Activated CD4-positive, alpha-beta memory T cell treated with anti-CD3 and anti-CD28 coated beads, Interleukin-2, amount 10 ng/mL, durations not matched to agents 7 days and 5 days (primary cell): ENCODE data around the gene UBXN11. TPM values are rescaled to one million over a fixed set of nuclear protein-coding genes. Genes with fewer than 3 reads are reported as not detected.

Source experiments
- CTCF ChIA-PET: fragments of 350-600 bp; sonication (Branson Sonifier 250); formaldehyde crosslinking; loops from one replicate; lab custom pipeline; 2021; ENCODE audit warnings: antibody characterized with exemption, inconsistent platforms; lab: Charles Lee
- POLR2A ChIA-PET: fragments of 350-600 bp; sonication (Branson Sonifier 250); formaldehyde crosslinking; loops from one replicate; lab custom pipeline; 2021; ENCODE audit warnings: antibody characterized with exemption; lab: Charles Lee
- DNase-seq: peaks from one replicate; pipeline ENCODE4 v3.0.0-alpha.2; 2020
- H3K27ac Mint-ChIP-seq: one replicate; pipeline ENCODE4 v1.8.0; 2021; ENCODE audit warnings: mild to moderate bottlenecking, mixed read lengths
- H3K27me3 Mint-ChIP-seq: one replicate; pipeline ENCODE4 v1.8.0; 2021; ENCODE audit warnings: mixed read lengths
- H3K36me3 Mint-ChIP-seq: one replicate; pipeline ENCODE4 v1.8.0; 2021; ENCODE audit warnings: low read depth, mixed read lengths
- H3K4me1 Mint-ChIP-seq: one replicate; pipeline ENCODE4 v1.8.0; 2021; ENCODE audit warnings: mixed read lengths
- H3K4me3 Mint-ChIP-seq: one replicate; pipeline ENCODE4 v1.8.0; 2021; ENCODE audit warnings: mild to moderate bottlenecking, mixed read lengths
- H3K9me3 Mint-ChIP-seq: one replicate; pipeline ENCODE4 v1.8.0; 2021; ENCODE audit warnings: mixed read lengths
- total RNA-seq, 2 experiments: library from RNA; stranded (reverse); gene quantifications; one replicate each; pipeline ENCODE4 v1.2.3, GENCODE V29; 2021

UBXN11 gene
- total RNA-seq, 2 experiments from 2014 or later, result 46.9 to 49.9 TPM

- no peaks in the 10 kb centered on the region for H3K27me3 Mint-ChIP-seq
Observed at GRCh38 chr1:26274801-26275425, 31.5 kb downstream of the UBXN11 start.

GRCh38 chr1:26269198-26269550 is 37.3 kb downstream of the UBXN11 start:
- no peaks in the 10 kb centered on the region for H3K27me3 Mint-ChIP-seq
- peaks cover 80% of the 10 kb centered on the region for H3K36me3 Mint-ChIP-seq
- CTCF ChIA-PET, result interaction anchor here (1.0 to 1.6 kb wide), 3 partner anchors 19 to 148 kb away, joined by 3 to 4 read pairs (median 4); partner anchors contain the start of gene CEP85
- H3K27ac Mint-ChIP-seq, result no peak overlapping the region
- peaks cover 2% of the 10 kb centered on the region for H3K4me1 Mint-ChIP-seq
- no peak overlapping the region for H3K4me3 Mint-ChIP-seq
- POLR2A ChIA-PET, result no interaction called here
- DNase-seq, result no peak
- H3K9me3 Mint-ChIP-seq, result peaks cover 10% of the 10 kb centered on the region

More at GRCh38 chr1:26274801-26275425, 31.5 kb downstream of the UBXN11 start:
- Mint-ChIP-seq H3K4me1 (peaks cover 54% of the 10 kb centered on the region), H3K27ac (peak overlapping the region; percentile 96), H3K4me3 (no peak overlapping the region), H3K36me3 (peaks cover 77% of the 10 kb centered on the region), H3K9me3 (no peaks in the 10 kb centered on the region)
- no peak for DNase-seq
- ChIA-PET CTCF (interaction anchor here (0.6 to 17.9 kb wide), 20 partner anchors 8 to 1697 kb away, joined by 3 to 883 read pairs (median 8); partner anchors contain the start of genes CD52, CEP85, UBXN11 and ZNF593), POLR2A (interaction anchor here (1.0 to 19.9 kb wide), 11 partner anchors 12 to 513 kb away, joined by 3 to 1302 read pairs (median 6); partner anchors contain the start of genes CD52, CEP85, HMGN2 and PIGV)

DNA sequence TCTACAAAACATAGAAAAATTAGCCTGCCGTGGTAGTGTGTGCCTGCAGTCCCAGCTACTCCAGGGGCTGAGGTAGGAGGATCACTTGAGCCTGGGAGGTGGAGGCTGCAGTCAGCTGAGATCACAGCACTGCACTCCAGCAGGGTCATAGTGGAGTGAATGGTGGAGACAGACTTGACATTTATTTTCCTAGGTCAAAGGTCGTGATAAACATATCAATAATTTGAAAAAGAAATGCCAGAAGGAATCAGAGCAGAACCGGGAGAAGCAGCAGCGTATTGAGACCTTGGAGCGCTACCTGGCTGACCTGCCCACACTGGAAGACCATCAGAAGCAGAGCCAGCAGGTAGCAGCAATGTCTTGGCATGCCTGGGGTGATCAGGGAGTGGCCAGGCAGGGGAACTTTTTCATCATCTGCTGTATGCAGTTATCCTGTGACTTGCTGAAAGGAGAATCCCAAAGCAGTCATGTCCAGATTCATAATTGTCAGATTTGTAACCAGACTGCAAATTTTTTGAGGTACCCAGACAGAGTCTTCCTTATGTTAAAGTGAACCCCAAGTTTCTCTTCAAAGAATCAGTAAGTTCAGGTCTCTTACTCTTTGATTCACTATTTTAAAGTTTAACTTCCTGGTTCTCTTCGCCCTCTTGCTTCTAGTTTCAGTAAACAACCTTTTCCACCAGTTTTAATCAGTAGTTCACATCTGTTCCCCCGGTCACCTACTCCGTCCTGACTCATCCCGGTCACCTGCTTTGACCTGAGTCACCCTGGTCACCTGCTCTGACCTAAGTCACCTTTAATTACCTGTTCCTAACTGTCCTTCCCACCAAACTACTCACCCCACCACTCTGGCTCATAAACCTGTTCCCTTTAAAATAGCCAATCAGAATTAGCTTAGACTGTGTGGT is 37.9 kb downstream of the UBXN11 start:
- CTCF ChIA-PET, result interaction anchor here (1.0 kb wide), 1 partner anchor 149 kb away, joined by 3 read pairs; no protein-coding TSS in a partner anchor
- Mint-ChIP-seq H3K27ac (no peak overlapping the region), H3K4me1 (no peaks in the 10 kb centered on the region), H3K4me3 (no peak overlapping the region), H3K9me3 (peaks cover 10% of the 10 kb centered on the region), H3K27me3 (no peaks in the 10 kb centered on the region), H3K36me3 (peaks cover 84% of the 10 kb centered on the region)
- POLR2A ChIA-PET, result interaction anchor here (0.7 kb wide), 2 partner anchors 13 to 106 kb away, joined by 3 read pairs; no protein-coding TSS in a partner anchor
- no peak for DNase-seq

- no peak overlapping the region for H3K27ac Mint-ChIP-seq
- CTCF ChIA-PET, result interaction anchor here (0.6 to 3.0 kb wide), 6 partner anchors 10 to 218 kb away, joined by 3 to 12 read pairs (median 5); partner anchors contain the start of gene CEP85
- H3K4me3 Mint-ChIP-seq, result no peak overlapping the region
- H3K27me3 Mint-ChIP-seq, result no peaks in the 10 kb centered on the region
- POLR2A ChIA-PET, result interaction anchor here (1.1 kb wide), 1 partner anchor 20 kb away, joined by 3 read pairs; no protein-coding TSS in a partner anchor
- H3K9me3 Mint-ChIP-seq, result peaks cover 10% of the 10 kb centered on the region
- DNase-seq, result no peak
- peaks cover 76% of the 10 kb centered on the region for H3K36me3 Mint-ChIP-seq
- no peaks in the 10 kb centered on the region for H3K4me1 Mint-ChIP-seq
Observed at GRCh38 chr1:26265405-26265804, 41.0 kb downstream of the UBXN11 start.

GRCh38 chr1:26263212-26263611 is 43.2 kb downstream of the UBXN11 start:
- Mint-ChIP-seq H3K27ac (no peak overlapping the region), H3K36me3 (peaks cover 73% of the 10 kb centered on the region), H3K9me3 (no peaks in the 10 kb centered on the region), H3K4me3 (no peak overlapping the region), H3K4me1 (no peaks in the 10 kb centered on the region), H3K27me3 (no peaks in the 10 kb centered on the region)
- ChIA-PET POLR2A (interaction anchor here (0.7 to 1.5 kb wide), 2 partner anchors 11 to 160 kb away, joined by 3 to 4 read pairs; no protein-coding TSS in a partner anchor), CTCF (interaction anchor here (0.5 to 2.2 kb wide), 3 partner anchors 12 to 154 kb away, joined by 3 to 6 read pairs (median 5); no protein-coding TSS in a partner anchor)
- DNase-seq, result no peak

DNA sequence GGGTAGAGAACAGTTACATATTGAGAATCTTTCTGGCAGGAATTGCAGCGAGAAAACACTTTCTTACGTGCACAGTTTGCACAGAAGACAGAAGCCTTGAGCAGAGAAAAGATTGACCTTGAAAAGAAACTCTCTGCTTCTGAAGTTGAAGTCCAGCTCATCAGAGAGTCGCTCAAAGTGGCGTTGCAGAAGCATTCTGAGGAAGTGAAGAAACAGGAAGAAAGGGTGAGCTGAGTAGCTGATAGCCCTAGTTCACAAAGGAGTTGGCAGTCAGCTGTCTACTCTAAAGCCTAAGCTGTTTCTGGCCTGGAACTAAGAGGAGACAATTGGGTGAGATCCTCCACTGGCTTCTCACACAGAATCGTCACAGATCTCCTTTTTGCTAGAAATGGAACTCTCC is 46.9 kb downstream of the UBXN11 start:
- Mint-ChIP-seq H3K27me3 (no peaks in the 10 kb centered on the region), H3K9me3 (no peaks in the 10 kb centered on the region), H3K36me3 (peaks cover 66% of the 10 kb centered on the region), H3K4me3 (no peak overlapping the region), H3K27ac (no peak overlapping the region), H3K4me1 (no peaks in the 10 kb centered on the region)
- POLR2A ChIA-PET, result no interaction called here
- CTCF ChIA-PET, result interaction anchor here (1.2 kb wide), 1 partner anchor 15 kb away, joined by 3 read pairs; no protein-coding TSS in a partner anchor
- DNase-seq, result no peak

GRCh38 chr1:26259005-26259404 is 47.4 kb downstream of the UBXN11 start:
- H3K9me3 Mint-ChIP-seq, result no peaks in the 10 kb centered on the region
- no peaks in the 10 kb centered on the region for H3K4me1 Mint-ChIP-seq
- no peak overlapping the region for H3K4me3 Mint-ChIP-seq
- CTCF ChIA-PET, result interaction anchor here (1.2 kb wide), 1 partner anchor 14 kb away, joined by 3 read pairs; no protein-coding TSS in a partner anchor
- H3K36me3 Mint-ChIP-seq, result peaks cover 65% of the 10 kb centered on the region
- DNase-seq, result no peak
- no peaks in the 10 kb centered on the region for H3K27me3 Mint-ChIP-seq
- H3K27ac Mint-ChIP-seq, result no peak overlapping the region
- POLR2A ChIA-PET, result no interaction called here

GRCh38 chr1:26257222-26257621 is 49.2 kb downstream of the UBXN11 start:
- peaks cover 60% of the 10 kb centered on the region for H3K36me3 Mint-ChIP-seq
- H3K27ac Mint-ChIP-seq, result no peak overlapping the region
- DNase-seq, result no peak
- H3K4me1 Mint-ChIP-seq, result peaks cover 6% of the 10 kb centered on the region
- ChIA-PET POLR2A (interaction anchor here (2.0 kb wide), 1 partner anchor 22 kb away, joined by 7 read pairs; no protein-coding TSS in a partner anchor), CTCF (interaction anchor here (0.7 to 5.5 kb wide), 3 partner anchors 23 to 160 kb away, joined by 3 to 31 read pairs (median 6); partner anchors contain the start of gene CEP85)
- no peaks in the 10 kb centered on the region for H3K9me3 Mint-ChIP-seq
- no peak overlapping the region for H3K4me3 Mint-ChIP-seq
- no peaks in the 10 kb centered on the region for H3K27me3 Mint-ChIP-seq

DNA sequence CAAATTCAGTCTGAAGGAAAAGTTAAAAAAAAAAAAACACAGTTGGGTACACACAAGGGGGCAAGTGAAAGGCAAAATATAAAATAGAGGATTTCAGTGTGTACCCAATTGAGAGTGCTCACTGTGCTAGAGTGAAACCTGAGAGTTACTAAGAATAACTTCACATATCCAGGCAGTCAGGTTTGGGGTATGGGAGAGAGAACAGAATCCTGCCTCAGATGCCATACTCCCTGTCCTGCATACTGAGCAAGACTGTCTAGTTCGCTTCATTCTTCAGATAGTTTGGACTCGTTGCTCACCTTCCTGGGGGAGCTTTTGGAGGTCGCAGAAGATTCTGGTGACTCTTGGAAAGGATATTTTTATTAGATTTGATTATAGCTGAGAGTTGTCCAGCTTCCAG is 52.0 kb downstream of the UBXN11 start:
- H3K36me3 Mint-ChIP-seq, result peaks cover 53% of the 10 kb centered on the region
- H3K4me1 Mint-ChIP-seq, result peaks cover 6% of the 10 kb centered on the region
- H3K27me3 Mint-ChIP-seq, result no peaks in the 10 kb centered on the region
- ChIA-PET CTCF (interaction anchor here (0.9 to 5.5 kb wide), 4 partner anchors 20 to 163 kb away, joined by 3 to 31 read pairs (median 4); partner anchors contain the start of gene CEP85), POLR2A (no interaction called here)
- no peak overlapping the region for H3K27ac Mint-ChIP-seq
- DNase-seq, result no peak
- H3K9me3 Mint-ChIP-seq, result no peaks in the 10 kb centered on the region
- no peak overlapping the region for H3K4me3 Mint-ChIP-seq

- H3K4me1 Mint-ChIP-seq, result peaks cover 6% of the 10 kb centered on the region
- H3K9me3 Mint-ChIP-seq, result no peaks in the 10 kb centered on the region
- no peak overlapping the region for H3K27ac Mint-ChIP-seq
- ChIA-PET POLR2A (no interaction called here), CTCF (interaction anchor here (5.5 kb wide), 1 partner anchor 18 kb away, joined by 31 read pairs; the partner anchor contains the start of gene CEP85)
- H3K36me3 Mint-ChIP-seq, result peaks cover 45% of the 10 kb centered on the region
- H3K27me3 Mint-ChIP-seq, result no peaks in the 10 kb centered on the region
- H3K4me3 Mint-ChIP-seq, result no peak overlapping the region
- DNase-seq, result no peak
Observed at GRCh38 chr1:26252718-26253117, 53.7 kb downstream of the UBXN11 start.

- Mint-ChIP-seq H3K4me1 (peaks cover 33% of the 10 kb centered on the region), H3K27ac (no peak overlapping the region), H3K36me3 (peaks cover 51% of the 10 kb centered on the region), H3K4me3 (no peak overlapping the region), H3K27me3 (no peaks in the 10 kb centered on the region), H3K9me3 (no peaks in the 10 kb centered on the region)
- DNase-seq, result no peak
- POLR2A ChIA-PET, result no interaction called here
- CTCF ChIA-PET, result no interaction called here
Observed at GRCh38 chr1:26239936-26240335, 66.5 kb downstream of the UBXN11 start.
